NB4 (cell line): Measurements from ENCODE around the gene PKIG.

Experiments
- POLR2A ChIP-seq: IDR thresholded peaks from 2 replicates; pipeline ENCODE4 v1.6.1; 2011; ENCODE audit warnings: mild to moderate bottlenecking; ENCODE audit not compliant: insufficient read length; ENCODE audit errors: extremely low read depth
- TF ChIP-seq, protein P1 (sequence below): IDR thresholded peaks from one replicate; pipeline ENCODE4 v1.5.1; 2012; ENCODE audit warnings: low read depth, low read length
- TF ChIP-seq, protein P2 (sequence below): IDR thresholded peaks from 2 replicates; pipeline ENCODE4 v1.6.1; 2011; ENCODE audit warnings: low read depth, low read length

DNA sequence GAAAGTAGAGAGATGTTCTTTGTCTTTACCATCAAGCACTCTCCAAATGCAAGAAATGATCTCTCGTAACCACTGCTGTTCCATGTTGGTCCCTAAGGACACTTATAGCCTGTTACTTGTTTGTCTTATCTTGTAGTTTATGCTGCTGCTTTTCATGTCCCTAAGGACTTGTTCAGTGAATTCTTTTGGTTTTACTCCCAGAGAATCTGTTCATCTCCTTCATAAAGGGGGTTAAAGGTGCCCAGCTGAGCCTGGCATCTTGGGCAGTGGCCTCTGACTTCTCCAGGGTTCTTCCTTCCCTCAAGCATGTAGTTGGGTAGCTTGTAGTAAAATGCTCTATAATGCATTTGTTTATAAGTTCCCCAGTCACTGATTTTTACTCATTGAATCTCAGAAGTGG, 864 bp upstream of the PKIG start:
- TF ChIP-seq, protein P1, sequence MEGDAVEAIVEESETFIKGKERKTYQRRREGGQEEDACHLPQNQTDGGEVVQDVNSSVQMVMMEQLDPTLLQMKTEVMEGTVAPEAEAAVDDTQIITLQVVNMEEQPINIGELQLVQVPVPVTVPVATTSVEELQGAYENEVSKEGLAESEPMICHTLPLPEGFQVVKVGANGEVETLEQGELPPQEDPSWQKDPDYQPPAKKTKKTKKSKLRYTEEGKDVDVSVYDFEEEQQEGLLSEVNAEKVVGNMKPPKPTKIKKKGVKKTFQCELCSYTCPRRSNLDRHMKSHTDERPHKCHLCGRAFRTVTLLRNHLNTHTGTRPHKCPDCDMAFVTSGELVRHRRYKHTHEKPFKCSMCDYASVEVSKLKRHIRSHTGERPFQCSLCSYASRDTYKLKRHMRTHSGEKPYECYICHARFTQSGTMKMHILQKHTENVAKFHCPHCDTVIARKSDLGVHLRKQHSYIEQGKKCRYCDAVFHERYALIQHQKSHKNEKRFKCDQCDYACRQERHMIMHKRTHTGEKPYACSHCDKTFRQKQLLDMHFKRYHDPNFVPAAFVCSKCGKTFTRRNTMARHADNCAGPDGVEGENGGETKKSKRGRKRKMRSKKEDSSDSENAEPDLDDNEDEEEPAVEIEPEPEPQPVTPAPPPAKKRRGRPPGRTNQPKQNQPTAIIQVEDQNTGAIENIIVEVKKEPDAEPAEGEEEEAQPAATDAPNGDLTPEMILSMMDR = no peak
- TF ChIP-seq POLR2A = no peak
- TF ChIP-seq, protein P2, sequence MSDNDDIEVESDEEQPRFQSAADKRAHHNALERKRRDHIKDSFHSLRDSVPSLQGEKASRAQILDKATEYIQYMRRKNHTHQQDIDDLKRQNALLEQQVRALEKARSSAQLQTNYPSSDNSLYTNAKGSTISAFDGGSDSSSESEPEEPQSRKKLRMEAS = no peak
